Endodermal cell (in vitro differentiated cells): ENCODE measurements around the gene AUTS2. TPM values are rescaled to one million over a fixed set of nuclear protein-coding genes. Genes with fewer than 3 reads are reported as not detected.
"Not testable (repeated sequence)": the region's sequence is repeated elsewhere in the genome, so short reads cannot be mapped to it uniquely, and the experiment has no call there.

Experiments
- DNase-seq: peaks from one replicate; pipeline ENCODE4 v3.0.0-alpha.2; 2017
- H3K27ac ChIP-seq: 2 replicates; pipeline ENCODE4 v1.5.1; 2013; ENCODE audit warnings: mild to moderate bottlenecking, low read depth, low read length, moderate library complexity
- H3K27me3 ChIP-seq: 2 replicates; pipeline ENCODE4 v1.6.1; 2013; ENCODE audit warnings: mild to moderate bottlenecking, low read length, moderate library complexity; ENCODE audit not compliant: insufficient read depth, control insufficient read depth, poor library complexity, severe bottlenecking
- H3K36me3 ChIP-seq: 2 replicates; pipeline ENCODE4 v1.7.0; 2013; ENCODE audit warnings: mild to moderate bottlenecking, low read length, moderate library complexity; ENCODE audit not compliant: control insufficient read depth, insufficient read depth
- H3K4me1 ChIP-seq: one replicate; pipeline ENCODE4 v1.7.0; 2013; ENCODE audit warnings: low read length; ENCODE audit not compliant: control insufficient read depth, insufficient read depth
- H3K4me3 ChIP-seq: 2 replicates; pipeline ENCODE4 v1.5.1; 2013; ENCODE audit warnings: mild to moderate bottlenecking, low read length, moderate library complexity
- H3K9ac ChIP-seq: 2 replicates; pipeline ENCODE4 v1.6.1; 2013; ENCODE audit warnings: mild to moderate bottlenecking, low read length, moderate library complexity; ENCODE audit not compliant: poor library complexity, severe bottlenecking; ENCODE audit errors: extremely low read depth
- H3K9me3 ChIP-seq: 2 replicates; pipeline ENCODE4 v1.6.1; 2013; ENCODE audit warnings: mild to moderate bottlenecking, low read length, moderate library complexity; ENCODE audit not compliant: control insufficient read depth
- H3K27ac Mint-ChIP-seq: 2 replicates; pipeline ENCODE4 v1.8.0; 2020; ENCODE audit warnings: mixed read lengths
- H3K27me3 Mint-ChIP-seq: 2 replicates; pipeline ENCODE4 v1.8.0; 2021; ENCODE audit warnings: mild to moderate bottlenecking, mixed read lengths; ENCODE audit not compliant: insufficient read depth
- H3K36me3 Mint-ChIP-seq: 2 replicates; pipeline ENCODE4 v1.8.0; 2020; ENCODE audit warnings: low read depth, mixed read lengths
- H3K4me1 Mint-ChIP-seq: 2 replicates; pipeline ENCODE4 v1.8.0; 2020; ENCODE audit warnings: mixed read lengths
- H3K4me3 Mint-ChIP-seq: 2 replicates; pipeline ENCODE4 v1.8.0; 2020; ENCODE audit warnings: mild to moderate bottlenecking, moderate library complexity, mixed read lengths
- H3K9me3 Mint-ChIP-seq: 2 replicates; pipeline ENCODE4 v1.8.0; 2020; ENCODE audit warnings: mild to moderate bottlenecking, mixed read lengths
- WGBS, 2 experiments: methylation state at CpG; one replicate each; pipeline versions ENCODE4 v1.1.5 to v1.1.7; 2013; ENCODE audit warnings: missing lambda C conversion rate in 2 of 2, mixed read lengths in 1 of 2; ENCODE audit not compliant: insufficient coverage in 1 of 2, insufficient read length in 1 of 2; 5-methylcytosine and 5-hydroxymethylcytosine counted together
- total RNA-seq, 2 donors: library from RNA; stranded (reverse); fragmentation: NEBNext Ultra II Directional in 1 of 2; extraction: Animal tissue kit (Norgen Biotek cat#: 25700) in 1 of 2; gene quantifications; 2 replicates in 1 of 2; 3 replicates in 1 of 2; pipeline ENCODE4 v1.2.1, GENCODE V29; 2021
- TF ChIP-seq, protein P1 (sequence below): fragments of 200-600 bp; sonication (generic); conservative IDR thresholded peaks from 2 replicates; pipeline ENCODE4 v1.5.0; 2021; ENCODE audit warnings: antibody characterized with exemption, mild to moderate bottlenecking

Gene AUTS2
- total RNA-seq, 2 donors from 2014 or later = 76.8 to 106 TPM

DNA sequence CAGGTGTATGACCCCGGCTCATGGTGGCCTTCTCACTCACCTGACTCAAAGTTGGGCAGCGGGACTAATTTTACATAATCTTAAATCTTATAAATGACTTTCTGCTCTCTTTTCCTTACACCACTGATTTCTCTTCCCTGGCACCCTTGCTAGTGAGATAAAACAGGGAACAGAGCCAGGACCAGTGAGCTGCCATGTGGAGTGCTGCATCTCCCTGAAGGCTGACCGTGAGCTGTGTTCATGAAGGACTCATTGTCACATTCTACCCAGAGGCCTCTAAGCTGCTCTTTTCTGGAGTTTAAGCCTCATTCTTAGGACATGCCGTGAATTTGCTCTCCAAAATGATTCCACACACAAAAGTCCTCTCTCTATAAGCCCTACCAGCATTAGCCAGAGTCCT lies 762.3 kb downstream of the AUTS2 start:
- 91 to 94% methylated on average over 3 to 4 of the region's 4 CpGs for WGBS, 2 experiments
- Histone ChIP-seq H3K4me3 (no peak overlapping the region), H3K4me1 (peaks cover 10% of the 10 kb centered on the region), H3K9me3 (no peaks in the 10 kb centered on the region), H3K27ac (no peak overlapping the region), H3K36me3 (no peaks in the 10 kb centered on the region), H3K27me3 (no peaks in the 10 kb centered on the region), H3K9ac (no peak overlapping the region)
- Mint-ChIP-seq H3K27me3 (no peaks in the 10 kb centered on the region), H3K27ac (no peak overlapping the region), H3K4me3 (no peak overlapping the region), H3K9me3 (no peaks in the 10 kb centered on the region), H3K36me3 (peaks cover 7% of the 10 kb centered on the region), H3K4me1 (peaks cover 11% of the 10 kb centered on the region)
- TF ChIP-seq, protein P1, sequence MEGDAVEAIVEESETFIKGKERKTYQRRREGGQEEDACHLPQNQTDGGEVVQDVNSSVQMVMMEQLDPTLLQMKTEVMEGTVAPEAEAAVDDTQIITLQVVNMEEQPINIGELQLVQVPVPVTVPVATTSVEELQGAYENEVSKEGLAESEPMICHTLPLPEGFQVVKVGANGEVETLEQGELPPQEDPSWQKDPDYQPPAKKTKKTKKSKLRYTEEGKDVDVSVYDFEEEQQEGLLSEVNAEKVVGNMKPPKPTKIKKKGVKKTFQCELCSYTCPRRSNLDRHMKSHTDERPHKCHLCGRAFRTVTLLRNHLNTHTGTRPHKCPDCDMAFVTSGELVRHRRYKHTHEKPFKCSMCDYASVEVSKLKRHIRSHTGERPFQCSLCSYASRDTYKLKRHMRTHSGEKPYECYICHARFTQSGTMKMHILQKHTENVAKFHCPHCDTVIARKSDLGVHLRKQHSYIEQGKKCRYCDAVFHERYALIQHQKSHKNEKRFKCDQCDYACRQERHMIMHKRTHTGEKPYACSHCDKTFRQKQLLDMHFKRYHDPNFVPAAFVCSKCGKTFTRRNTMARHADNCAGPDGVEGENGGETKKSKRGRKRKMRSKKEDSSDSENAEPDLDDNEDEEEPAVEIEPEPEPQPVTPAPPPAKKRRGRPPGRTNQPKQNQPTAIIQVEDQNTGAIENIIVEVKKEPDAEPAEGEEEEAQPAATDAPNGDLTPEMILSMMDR = no peak
- DNase-seq = no peak

DNA sequence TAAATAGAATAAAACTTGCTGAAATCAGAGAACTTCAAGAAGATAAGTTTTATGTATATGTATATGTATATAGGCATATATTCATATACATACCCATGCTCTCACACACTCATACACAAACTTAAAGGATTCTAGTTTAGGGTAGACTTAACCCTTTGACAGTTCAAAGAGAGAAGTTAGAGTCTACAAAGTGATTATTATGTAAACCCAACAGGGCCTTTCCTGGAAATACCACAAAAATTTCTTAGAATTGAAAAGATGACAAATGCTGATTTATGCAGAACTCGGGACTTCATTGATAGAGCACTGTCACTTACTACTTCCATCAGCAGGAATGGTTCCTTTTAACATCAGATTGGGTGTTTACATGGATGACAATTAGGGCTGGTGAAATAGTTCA lies 763.5 kb downstream of the AUTS2 start:
- no peaks in the 10 kb centered on the region for H3K9me3 ChIP-seq
- 79 to 88% methylated on average over 1 of the region's 1 CpG for WGBS, 2 experiments
- H3K4me3 Mint-ChIP-seq = no peak overlapping the region
- H3K36me3 Mint-ChIP-seq = peaks cover 11% of the 10 kb centered on the region
- no peak overlapping the region for H3K9ac ChIP-seq
- DNase-seq = no peak
- H3K9me3 Mint-ChIP-seq = no peaks in the 10 kb centered on the region
- no peaks in the 10 kb centered on the region for H3K36me3 ChIP-seq
- H3K27ac ChIP-seq = no peak overlapping the region
- H3K27ac Mint-ChIP-seq = no peak overlapping the region
- H3K4me1 Mint-ChIP-seq = peaks cover 13% of the 10 kb centered on the region
- H3K27me3 ChIP-seq = no peaks in the 10 kb centered on the region
- peaks cover 12% of the 10 kb centered on the region for H3K4me1 ChIP-seq
- no peak overlapping the region for H3K4me3 ChIP-seq
- no peaks in the 10 kb centered on the region for H3K27me3 Mint-ChIP-seq
- TF ChIP-seq, protein P1 = no peak

GRCh38 chr7:70364393-70364792 lies 766.1 kb downstream of the AUTS2 start:
- WGBS, 2 experiments = 95% methylated on average over 2 of the region's 3 CpGs; no CpG with 5 or more reads in 1 of the 2 experiments
- H3K4me3 Mint-ChIP-seq, H3K27ac ChIP-seq, H3K36me3 ChIP-seq, DNase-seq, H3K9ac ChIP-seq, H3K4me3 ChIP-seq, H3K9me3 ChIP-seq, H3K27me3 Mint-ChIP-seq, H3K27me3 ChIP-seq, H3K9me3 Mint-ChIP-seq, H3K27ac Mint-ChIP-seq: not testable (repeated sequence)
- Mint-ChIP-seq H3K4me1 (peaks cover 13% of the 10 kb centered on the region), H3K36me3 (peaks cover 11% of the 10 kb centered on the region)
- H3K4me1 ChIP-seq = peaks cover 12% of the 10 kb centered on the region

DNA sequence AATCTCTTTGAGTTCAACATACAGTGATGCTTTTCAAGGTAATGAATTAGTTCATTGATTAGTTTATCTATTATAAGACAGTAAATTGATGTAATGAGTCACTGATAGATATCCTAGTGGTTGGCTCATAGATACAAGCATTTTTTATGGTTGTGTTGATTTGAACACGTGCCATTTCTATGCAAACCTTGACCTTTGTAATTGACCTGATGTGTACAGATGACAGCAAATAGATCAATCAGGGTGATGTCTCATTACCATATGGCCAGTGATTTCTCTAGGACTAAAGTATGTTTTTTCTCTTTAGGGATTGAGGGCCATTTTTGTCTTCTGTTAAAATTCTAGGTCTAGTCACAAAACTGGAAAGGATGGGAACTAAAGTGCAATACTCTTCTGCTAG lies 773.4 kb downstream of the AUTS2 start:
- TF ChIP-seq, protein P1 = no peak
- no peak overlapping the region for H3K27ac ChIP-seq
- no peaks in the 10 kb centered on the region for H3K27me3 Mint-ChIP-seq
- H3K9me3 Mint-ChIP-seq = no peaks in the 10 kb centered on the region
- 63 to 90% methylated on average over 1 of the region's 1 CpG for WGBS, 2 experiments
- no peak overlapping the region for H3K4me3 Mint-ChIP-seq
- no peak overlapping the region for H3K4me3 ChIP-seq
- peaks cover 2% of the 10 kb centered on the region for H3K4me1 ChIP-seq
- no peaks in the 10 kb centered on the region for H3K9me3 ChIP-seq
- no peaks in the 10 kb centered on the region for H3K27me3 ChIP-seq
- no peak overlapping the region for H3K27ac Mint-ChIP-seq
- no peaks in the 10 kb centered on the region for H3K36me3 ChIP-seq
- H3K4me1 Mint-ChIP-seq = peaks cover 11% of the 10 kb centered on the region
- no peak for DNase-seq
- H3K36me3 Mint-ChIP-seq = peaks cover 2% of the 10 kb centered on the region
- no peak overlapping the region for H3K9ac ChIP-seq
